ENCODE results near the gene UNC5C. TPM values are rescaled to one million over a fixed set of nuclear protein-coding genes. Genes with fewer than 3 reads are reported as not detected.

Gene UNC5C
- total RNA-seq, 1 donor from 2014 or later, result 0.39 TPM

DNA sequence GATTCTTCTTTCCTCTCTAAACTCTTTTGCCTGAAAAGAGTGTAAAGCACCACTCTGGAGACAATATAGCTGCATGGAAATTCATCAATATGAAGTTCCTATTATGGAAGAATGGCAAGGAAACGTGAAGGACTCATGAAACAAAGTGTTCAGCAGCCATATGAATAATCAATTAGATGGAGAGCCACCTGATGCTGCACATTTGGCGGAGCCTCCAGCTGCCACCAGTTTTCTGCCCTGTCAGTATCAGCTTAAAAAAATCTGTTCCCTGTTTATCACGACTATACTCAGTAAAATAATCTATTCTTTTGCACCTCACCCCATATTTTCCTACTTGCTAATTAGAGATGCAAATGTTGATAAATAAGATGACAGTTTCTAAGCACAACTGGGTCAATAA is 276.0 kb downstream of the UNC5C start:
- H2AFZ ChIP-seq (replicated peaks), result no peak overlapping the region
- TF ChIP-seq EZH2phosphoT487 (IDR thresholded peaks at IDR 0.05) (no peak), EZH2 (IDR thresholded peaks at IDR 0.05) (no peak)
- TF ChIP-seq, protein P1, sequence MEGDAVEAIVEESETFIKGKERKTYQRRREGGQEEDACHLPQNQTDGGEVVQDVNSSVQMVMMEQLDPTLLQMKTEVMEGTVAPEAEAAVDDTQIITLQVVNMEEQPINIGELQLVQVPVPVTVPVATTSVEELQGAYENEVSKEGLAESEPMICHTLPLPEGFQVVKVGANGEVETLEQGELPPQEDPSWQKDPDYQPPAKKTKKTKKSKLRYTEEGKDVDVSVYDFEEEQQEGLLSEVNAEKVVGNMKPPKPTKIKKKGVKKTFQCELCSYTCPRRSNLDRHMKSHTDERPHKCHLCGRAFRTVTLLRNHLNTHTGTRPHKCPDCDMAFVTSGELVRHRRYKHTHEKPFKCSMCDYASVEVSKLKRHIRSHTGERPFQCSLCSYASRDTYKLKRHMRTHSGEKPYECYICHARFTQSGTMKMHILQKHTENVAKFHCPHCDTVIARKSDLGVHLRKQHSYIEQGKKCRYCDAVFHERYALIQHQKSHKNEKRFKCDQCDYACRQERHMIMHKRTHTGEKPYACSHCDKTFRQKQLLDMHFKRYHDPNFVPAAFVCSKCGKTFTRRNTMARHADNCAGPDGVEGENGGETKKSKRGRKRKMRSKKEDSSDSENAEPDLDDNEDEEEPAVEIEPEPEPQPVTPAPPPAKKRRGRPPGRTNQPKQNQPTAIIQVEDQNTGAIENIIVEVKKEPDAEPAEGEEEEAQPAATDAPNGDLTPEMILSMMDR (IDR thresholded peaks at IDR 0.05), result no peak
- Mint-ChIP-seq H3K4me1 (peaks cover 2% of the 10 kb centered on the region), H3K9me3 (peaks cover 7% of the 10 kb centered on the region), H3K27ac (no peak overlapping the region), H3K27me3 (ENCODE audit: insufficient read depth, low read depth) (no peaks in the 10 kb centered on the region), H3K36me3 (peaks cover 48% of the 10 kb centered on the region), H3K4me3 (no peak overlapping the region)
- no peak for DNase-seq (ENCODE audit: low spot score)
- H3K9me3 ChIP-seq (ENCODE audit: low read depth), result no peaks in the 10 kb centered on the region
- H3F3A ChIP-seq (ENCODE audit: low read depth), result no peaks in the 10 kb centered on the region
- H3K4me3 ChIP-seq, result no peak overlapping the region
- no peaks in the 10 kb centered on the region for H3K79me2 ChIP-seq (ENCODE audit: low read depth)
- H3K27ac ChIP-seq, result no peak overlapping the region
- no peaks in the 10 kb centered on the region for H3K36me3 ChIP-seq
- no peaks in the 10 kb centered on the region for H3K27me3 ChIP-seq
- no peak overlapping the region for H3K9ac ChIP-seq
- no peaks in the 10 kb centered on the region for H4K20me1 ChIP-seq (ENCODE audit: low read depth)
- peaks cover 2% of the 10 kb centered on the region for H3K4me1 ChIP-seq
- no peak overlapping the region for H3K4me2 ChIP-seq

DNA sequence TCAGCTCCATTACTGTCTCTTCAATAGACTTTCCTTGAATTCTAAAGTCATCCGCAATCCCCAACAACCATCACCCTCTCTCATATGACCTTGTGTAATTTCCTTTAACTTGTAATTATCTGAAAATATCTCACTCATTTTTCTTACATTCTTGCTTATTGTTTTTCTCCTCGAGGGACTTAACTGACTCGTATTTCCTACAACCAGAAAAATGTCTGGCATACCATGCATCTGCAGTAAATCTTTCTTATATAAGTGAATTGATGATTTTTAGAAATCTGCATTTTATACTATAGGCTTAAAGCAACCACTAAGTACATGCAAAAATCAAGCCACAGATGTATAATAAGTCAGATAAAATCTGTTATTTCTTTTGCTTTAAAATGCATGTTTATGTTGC is 276.7 kb downstream of the UNC5C start:
- Mint-ChIP-seq H3K36me3 (peaks cover 45% of the 10 kb centered on the region), H3K4me1 (peaks cover 3% of the 10 kb centered on the region), H3K9me3 (peaks cover 7% of the 10 kb centered on the region), H3K27me3 (ENCODE audit: insufficient read depth, low read depth) (no peaks in the 10 kb centered on the region), H3K27ac (no peak overlapping the region), H3K4me3 (no peak overlapping the region)
- TF ChIP-seq, protein P1 (IDR thresholded peaks at IDR 0.05), result no peak
- TF ChIP-seq EZH2 (IDR thresholded peaks at IDR 0.05), result no peak
- no peak for TF ChIP-seq EZH2phosphoT487 (IDR thresholded peaks at IDR 0.05)
- no peak overlapping the region for H3K4me3 ChIP-seq
- H2AFZ ChIP-seq (replicated peaks), result no peak overlapping the region
- H3F3A ChIP-seq (ENCODE audit: low read depth), result no peaks in the 10 kb centered on the region
- H3K4me2 ChIP-seq, result no peak overlapping the region
- H3K9me3 ChIP-seq (ENCODE audit: low read depth), result no peaks in the 10 kb centered on the region
- DNase-seq (ENCODE audit: low spot score), result no peak
- H3K79me2 ChIP-seq (ENCODE audit: low read depth), result no peaks in the 10 kb centered on the region
- no peak overlapping the region for H3K9ac ChIP-seq
- H3K27ac ChIP-seq, result no peak overlapping the region
- H3K27me3 ChIP-seq, result no peaks in the 10 kb centered on the region
- no peaks in the 10 kb centered on the region for H3K4me1 ChIP-seq
- no peaks in the 10 kb centered on the region for H3K36me3 ChIP-seq
- no peaks in the 10 kb centered on the region for H4K20me1 ChIP-seq (ENCODE audit: low read depth)

DNA sequence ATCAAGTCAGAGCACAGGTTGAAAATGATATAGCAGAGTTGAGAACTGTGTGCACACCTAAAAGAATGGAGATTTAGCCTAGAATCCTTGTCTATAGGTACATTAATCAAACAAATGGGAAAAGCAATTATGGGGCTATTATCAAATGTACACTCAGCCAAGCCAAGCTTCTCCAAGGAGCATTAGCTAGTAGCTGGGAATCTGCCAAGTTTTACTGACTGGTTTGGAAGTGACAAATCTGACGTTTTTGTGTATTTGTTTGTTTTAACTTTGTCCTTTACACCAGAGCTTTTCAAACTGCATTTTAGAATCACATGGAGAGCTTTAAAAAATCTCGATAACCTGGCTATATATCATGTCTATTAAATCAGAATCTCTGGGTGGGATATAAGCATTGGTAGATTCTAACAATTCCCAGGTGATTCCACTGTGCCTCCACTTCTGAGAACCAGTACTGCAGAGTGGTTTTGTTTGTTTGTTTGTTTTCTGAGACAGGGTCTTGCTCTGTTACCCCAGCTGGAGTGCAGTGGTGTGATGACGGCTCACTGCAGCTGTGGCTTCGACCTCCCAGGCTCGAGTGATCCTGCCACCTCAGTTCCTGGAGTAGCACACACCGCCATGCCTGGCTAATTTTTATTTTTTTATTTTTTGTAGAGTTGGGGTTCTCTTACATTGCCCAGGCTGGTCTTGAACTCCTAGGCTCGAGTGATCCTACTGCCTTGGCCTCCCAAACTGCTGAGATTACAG is 279.8 kb downstream of the UNC5C start:
- Mint-ChIP-seq H3K27ac (no peak overlapping the region), H3K9me3 (peaks cover 7% of the 10 kb centered on the region), H3K36me3 (peaks cover 38% of the 10 kb centered on the region), H3K4me3 (no peak overlapping the region), H3K27me3 (ENCODE audit: insufficient read depth, low read depth) (no peaks in the 10 kb centered on the region), H3K4me1 (peaks cover 15% of the 10 kb centered on the region)
- no peak overlapping the region for H3K4me2 ChIP-seq
- no peak overlapping the region for H3K4me3 ChIP-seq
- peaks cover 10% of the 10 kb centered on the region for H3K4me1 ChIP-seq
- H3K9ac ChIP-seq, result no peak overlapping the region
- no peaks in the 10 kb centered on the region for H3K27me3 ChIP-seq
- no peaks in the 10 kb centered on the region for H3K79me2 ChIP-seq (ENCODE audit: low read depth)
- H3K27ac ChIP-seq, result no peak overlapping the region
- H4K20me1 ChIP-seq (ENCODE audit: low read depth), result no peaks in the 10 kb centered on the region
- no peak overlapping the region for H2AFZ ChIP-seq (replicated peaks)
- no peak for TF ChIP-seq EZH2phosphoT487 (IDR thresholded peaks at IDR 0.05)
- TF ChIP-seq, protein P1 (IDR thresholded peaks at IDR 0.05), result no peak
- TF ChIP-seq EZH2 (IDR thresholded peaks at IDR 0.05), result no peak
- no peaks in the 10 kb centered on the region for H3K36me3 ChIP-seq
- H3K9me3 ChIP-seq (ENCODE audit: low read depth), result no peaks in the 10 kb centered on the region
- no peaks in the 10 kb centered on the region for H3F3A ChIP-seq (ENCODE audit: low read depth)
- no peak for DNase-seq (ENCODE audit: low spot score)

Measured in neural progenitor cell (in vitro differentiated cells).